GM23338 (cell line): ENCODE results near the gene CACNA1C. TPM values are rescaled to one million over a fixed set of nuclear protein-coding genes. Genes with fewer than 3 reads are reported as not detected.

Source experiments
- ATAC-seq: fragments of 200-7000 bp; cut with Tn5 transposase; 3 replicates; pipeline ENCODE4 v1.9.1; 2020
- DNase-seq: peaks from one replicate; pipeline ENCODE4 v3.0.0-alpha.2; 2015; ENCODE audit warnings: low spot score
- H2AFZ ChIP-seq: fragments of 200-600 bp; sonication (generic); 2 replicates; pipeline ENCODE4 v1.8.0; 2016; ENCODE audit warnings: antibody characterized with exemption, mild to moderate bottlenecking, moderate library complexity
- H3F3A ChIP-seq: fragments of 200-600 bp; sonication (generic); replicated peaks from 2 replicates; pipeline ENCODE4 v1.8.0; 2017; ENCODE audit warnings: antibody characterized with exemption, mixed run types, low read depth
- H3K27ac ChIP-seq: fragments of 200-600 bp; sonication (generic); 2 replicates; pipeline ENCODE4 v1.6.1; 2016; ENCODE audit warnings: low read depth
- H3K27me3 ChIP-seq: fragments of 200-600 bp; sonication (generic); 2 replicates; pipeline ENCODE4 v1.8.0; 2016; ENCODE audit warnings: mild to moderate bottlenecking, mixed run types, moderate library complexity; ENCODE audit not compliant: insufficient read depth
- H3K36me3 ChIP-seq: fragments of 200-600 bp; sonication (generic); 2 replicates; pipeline ENCODE4 v1.8.0; 2016; ENCODE audit warnings: mild to moderate bottlenecking; ENCODE audit not compliant: insufficient read depth
- H3K4me1 ChIP-seq: fragments of 200-600 bp; sonication (generic); 2 replicates; pipeline ENCODE4 v1.8.0; 2016; ENCODE audit warnings: mild to moderate bottlenecking, moderate library complexity; ENCODE audit not compliant: insufficient read depth
- H3K4me2 ChIP-seq: fragments of 200-600 bp; sonication (generic); 2 replicates; pipeline ENCODE4 v1.7.1; 2017; ENCODE audit warnings: mixed run types
- H3K4me3 ChIP-seq: fragments of 200-600 bp; sonication (generic); 2 replicates; pipeline ENCODE4 v1.6.1; 2016; ENCODE audit warnings: mixed run types
- H3K79me2 ChIP-seq: fragments of 200-600 bp; sonication (generic); replicated peaks from 2 replicates; pipeline ENCODE4 v1.8.0; 2017; ENCODE audit warnings: mild to moderate bottlenecking; ENCODE audit not compliant: insufficient read depth
- H3K9me2 ChIP-seq: fragments of 200-600 bp; sonication (generic); 2 replicates; pipeline ENCODE4 v1.8.0; 2017; ENCODE audit not compliant: insufficient read depth
- H4K20me1 ChIP-seq: fragments of 200-600 bp; sonication (generic); replicated peaks from 2 replicates; pipeline ENCODE4 v1.8.0; 2017; ENCODE audit warnings: mild to moderate bottlenecking; ENCODE audit not compliant: insufficient read depth
- H3K27ac Mint-ChIP-seq: 2 replicates; pipeline ENCODE4 v1.8.0; 2020; ENCODE audit warnings: inconsistent platforms, mild to moderate bottlenecking, moderate library complexity, mixed read lengths
- H3K27me3 Mint-ChIP-seq: 3 replicates; pipeline ENCODE4 v1.8.0; 2022; ENCODE audit warnings: low read depth, mild to moderate bottlenecking, moderate library complexity, mixed read lengths, inconsistent platforms; ENCODE audit not compliant: insufficient read depth, poor library complexity
- H3K36me3 Mint-ChIP-seq: 3 replicates; pipeline ENCODE4 v1.8.0; 2021; ENCODE audit warnings: low read depth, mild to moderate bottlenecking, inconsistent platforms, moderate library complexity, mixed read lengths
- H3K4me1 Mint-ChIP-seq: 3 replicates; pipeline ENCODE4 v1.8.0; 2020; ENCODE audit warnings: mild to moderate bottlenecking, inconsistent platforms, mixed read lengths
- H3K4me3 Mint-ChIP-seq: 3 replicates; pipeline ENCODE4 v1.8.0; 2021; ENCODE audit warnings: moderate library complexity, mild to moderate bottlenecking, inconsistent platforms, mixed read lengths
- H3K9me3 Mint-ChIP-seq: 3 replicates; pipeline ENCODE4 v1.8.0; 2020; ENCODE audit warnings: moderate library complexity, mild to moderate bottlenecking, inconsistent platforms, mixed read lengths
- CREB1 ChIP-seq: fragments of 250-450 bp; sonication (Bioruptor Pico); IDR thresholded peaks from 2 replicates; pipeline ENCODE4 v1.5.0; 2020; ENCODE audit warnings: low read depth, mild to moderate bottlenecking, moderate library complexity
- EZH2 ChIP-seq: fragments of 200-600 bp; sonication (generic); IDR thresholded peaks from one replicate; pipeline ENCODE4 v1.8.0; 2017; ENCODE audit warnings: antibody characterized with exemption, mild to moderate bottlenecking, low read depth; ENCODE audit not compliant: unreplicated experiment
- EZH2phosphoT487 ChIP-seq: fragments of 200-600 bp; sonication (generic); IDR thresholded peaks from one replicate; pipeline ENCODE4 v1.8.1; 2018; ENCODE audit warnings: antibody characterized with exemption; ENCODE audit not compliant: unreplicated experiment
- JUNB ChIP-seq: IDR thresholded peaks from one replicate; pipeline ENCODE4 v1.6.1; 2016; ENCODE audit warnings: antibody characterized with exemption; ENCODE audit not compliant: unreplicated experiment
- POLR2AphosphoS5 ChIP-seq: IDR thresholded peaks from 2 replicates; pipeline ENCODE4 v1.6.1; 2016; ENCODE audit warnings: antibody characterized with exemption, low read depth
- STAT1 ChIP-seq: IDR thresholded peaks from one replicate; pipeline ENCODE4 v1.6.1; 2016; ENCODE audit warnings: antibody characterized with exemption; ENCODE audit not compliant: unreplicated experiment
- ZNF114 ChIP-seq: fragments of 250-450 bp; sonication (Bioruptor Pico); IDR thresholded peaks from 2 replicates; pipeline ENCODE4 v1.5.0; 2020; ENCODE audit warnings: mild to moderate bottlenecking, moderate library complexity
- ZNF331 ChIP-seq: fragments of 250-450 bp; sonication (Bioruptor Pico); IDR thresholded peaks from 2 replicates; pipeline ENCODE4 v1.5.0; 2020; ENCODE audit warnings: low read depth, mild to moderate bottlenecking, moderate library complexity
- ZNF462 ChIP-seq: fragments of 250-450 bp; sonication (Bioruptor Pico); IDR thresholded peaks from 2 replicates; pipeline ENCODE4 v1.5.0; 2020; ENCODE audit warnings: mild to moderate bottlenecking, moderate library complexity
- polyA plus RNA-seq: library from polyadenylated mRNA; unstranded; fragments of >200 nt; fragmentation: Nextera tagmentation; extraction: Ambion mirVana; gene quantifications from 2 replicates; pipeline ENCODE4 v1.2.1, GENCODE V29; 2016
- total RNA-seq: library from RNA; depleted of rRNA; stranded (reverse); fragments of >200 nt; shearing (Covaris generic); gene quantifications from 2 replicates; pipeline ENCODE4 v1.2.3, GENCODE V29; 2014
- TF ChIP-seq, protein P1 (sequence below), 2 experiments: fragments of 200-600 bp in 1 of 2; sonication (generic) in 1 of 2; conservative IDR thresholded peaks; 2 replicates each; pipeline versions ENCODE4 v1.5.1 to v1.6.1; 2016 to 2017; ENCODE audit warnings: antibody characterized with exemption in 2 of 2, low read depth in 2 of 2, mild to moderate bottlenecking in 2 of 2, moderate library complexity in 1 of 2

Gene CACNA1C
- total and polyA plus RNA-seq, 2 experiments from 2014 or later, result 0.78 to 2.1 TPM

DNA sequence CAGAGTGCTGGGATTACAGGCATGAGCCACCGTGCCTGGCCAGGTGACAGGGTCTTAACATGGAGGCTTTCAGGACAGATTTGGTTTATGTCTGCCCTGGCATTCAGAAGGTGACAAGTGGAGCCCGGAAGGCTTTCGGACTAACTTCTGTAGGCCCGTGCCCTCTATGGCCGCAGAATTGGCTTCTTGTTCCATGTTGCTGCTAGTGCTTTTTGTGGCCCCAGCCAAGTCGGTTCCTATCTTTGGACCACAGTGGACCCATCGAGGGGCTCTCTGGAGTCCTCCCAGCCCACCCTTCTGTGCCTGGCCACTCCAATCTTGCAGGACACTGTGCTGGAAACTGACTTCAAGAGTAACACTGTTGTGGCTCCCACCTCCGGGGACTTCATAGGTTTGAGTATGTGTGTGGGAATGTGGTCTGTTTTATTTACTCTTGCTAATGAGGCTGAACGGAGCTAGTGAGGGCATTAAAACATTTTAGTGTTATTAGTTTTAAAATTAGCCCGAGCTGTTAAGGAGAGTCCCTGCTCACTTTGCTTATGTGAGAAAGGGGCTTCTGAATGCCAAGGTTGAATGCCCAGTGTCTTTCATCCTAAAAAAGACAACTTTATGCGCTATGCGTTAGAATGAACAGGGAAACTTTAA, 245.9 kb downstream of the CACNA1C start:
- Mint-ChIP-seq H3K27ac (no peak overlapping the region), H3K4me1 (peaks cover 23% of the 10 kb centered on the region), H3K4me3 (no peak overlapping the region), H3K27me3 (peaks cover 4% of the 10 kb centered on the region), H3K36me3 (no peaks in the 10 kb centered on the region), H3K9me3 (0 out of 3 replicates have a peak, but pooled peaks cover 3% of the 10 kb centered on the region)
- Histone ChIP-seq H3K9me2 (no peaks in the 10 kb centered on the region), H3K27me3 (no peaks in the 10 kb centered on the region), H3K27ac (no peak overlapping the region), H3K4me2 (no peak overlapping the region), H3K36me3 (no peaks in the 10 kb centered on the region), H3K79me2 (no peaks in the 10 kb centered on the region), H4K20me1 (no peaks in the 10 kb centered on the region), H2AFZ (no peak overlapping the region), H3F3A (no peaks in the 10 kb centered on the region), H3K4me3 (no peak overlapping the region), H3K4me1 (peaks cover 8% of the 10 kb centered on the region; the same call in 1 of the 2 replicates)
- DNase-seq (no peak), ATAC-seq (no peak)
- TF ChIP-seq JUNB (no peak), STAT1 (no peak), ZNF462 (CRISPR knock-in tag) (no peak), EZH2 (no peak)

DNA sequence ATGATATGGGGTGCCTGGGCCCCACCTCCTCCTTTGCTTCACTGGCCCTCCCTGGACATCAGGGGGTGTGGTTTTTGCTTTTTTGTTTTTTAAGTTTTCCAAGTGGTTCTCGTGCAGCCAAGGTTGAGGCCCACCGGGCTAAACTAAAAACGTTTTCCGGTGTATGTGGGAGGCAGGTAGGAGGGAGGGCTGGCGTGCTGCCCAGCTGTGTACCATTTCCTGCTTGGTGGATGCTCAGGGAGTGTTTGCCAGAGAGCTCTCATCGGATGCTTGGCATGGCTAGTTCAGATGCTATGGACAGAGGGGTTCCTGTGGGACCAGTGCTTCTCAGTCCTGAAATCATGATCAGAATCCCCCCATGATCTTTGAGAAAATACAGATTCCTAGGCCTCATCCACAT, 246.4 kb downstream of the CACNA1C start:
- Histone ChIP-seq H3K79me2 (no peaks in the 10 kb centered on the region), H3K27ac (no peak overlapping the region), H2AFZ (no peak overlapping the region), H3K4me3 (no peak overlapping the region), H3K36me3 (no peaks in the 10 kb centered on the region), H3K27me3 (no peaks in the 10 kb centered on the region), H3K4me2 (no peak overlapping the region), H3K4me1 (peaks cover 8% of the 10 kb centered on the region; the same call in 1 of the 2 replicates), H3K9me2 (no peaks in the 10 kb centered on the region), H3F3A (no peaks in the 10 kb centered on the region), H4K20me1 (no peaks in the 10 kb centered on the region)
- Mint-ChIP-seq H3K27me3 (peaks cover 4% of the 10 kb centered on the region), H3K9me3 (peaks cover under 1% of the 10 kb centered on the region; the same call in 1 of the 3 replicates), H3K4me3 (no peak overlapping the region), H3K27ac (no peak overlapping the region), H3K4me1 (peaks cover 21% of the 10 kb centered on the region), H3K36me3 (no peaks in the 10 kb centered on the region)
- ATAC-seq, result no peak
- no peak for DNase-seq
- TF ChIP-seq POLR2AphosphoS5 (no peak), ZNF114 (CRISPR knock-in tag) (no peak), CREB1 (CRISPR knock-in tag) (no peak), ZNF331 (CRISPR knock-in tag) (no peak), JUNB (no peak), STAT1 (no peak), EZH2phosphoT487 (no peak)
- TF ChIP-seq, protein P1, sequence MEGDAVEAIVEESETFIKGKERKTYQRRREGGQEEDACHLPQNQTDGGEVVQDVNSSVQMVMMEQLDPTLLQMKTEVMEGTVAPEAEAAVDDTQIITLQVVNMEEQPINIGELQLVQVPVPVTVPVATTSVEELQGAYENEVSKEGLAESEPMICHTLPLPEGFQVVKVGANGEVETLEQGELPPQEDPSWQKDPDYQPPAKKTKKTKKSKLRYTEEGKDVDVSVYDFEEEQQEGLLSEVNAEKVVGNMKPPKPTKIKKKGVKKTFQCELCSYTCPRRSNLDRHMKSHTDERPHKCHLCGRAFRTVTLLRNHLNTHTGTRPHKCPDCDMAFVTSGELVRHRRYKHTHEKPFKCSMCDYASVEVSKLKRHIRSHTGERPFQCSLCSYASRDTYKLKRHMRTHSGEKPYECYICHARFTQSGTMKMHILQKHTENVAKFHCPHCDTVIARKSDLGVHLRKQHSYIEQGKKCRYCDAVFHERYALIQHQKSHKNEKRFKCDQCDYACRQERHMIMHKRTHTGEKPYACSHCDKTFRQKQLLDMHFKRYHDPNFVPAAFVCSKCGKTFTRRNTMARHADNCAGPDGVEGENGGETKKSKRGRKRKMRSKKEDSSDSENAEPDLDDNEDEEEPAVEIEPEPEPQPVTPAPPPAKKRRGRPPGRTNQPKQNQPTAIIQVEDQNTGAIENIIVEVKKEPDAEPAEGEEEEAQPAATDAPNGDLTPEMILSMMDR (conservative IDR thresholded peaks at IDR 0.05; ENCODE audit: low read depth in 2 of 2), result no peak
